ENCODE measurements around the gene MED27. TPM values are rescaled to one million over a fixed set of nuclear protein-coding genes. Genes with fewer than 3 reads are reported as not detected.

MED27 gene
- polyA plus RNA-seq, 4 donors: 10.8 to 17.8 (median 11.0) TPM

DNA sequence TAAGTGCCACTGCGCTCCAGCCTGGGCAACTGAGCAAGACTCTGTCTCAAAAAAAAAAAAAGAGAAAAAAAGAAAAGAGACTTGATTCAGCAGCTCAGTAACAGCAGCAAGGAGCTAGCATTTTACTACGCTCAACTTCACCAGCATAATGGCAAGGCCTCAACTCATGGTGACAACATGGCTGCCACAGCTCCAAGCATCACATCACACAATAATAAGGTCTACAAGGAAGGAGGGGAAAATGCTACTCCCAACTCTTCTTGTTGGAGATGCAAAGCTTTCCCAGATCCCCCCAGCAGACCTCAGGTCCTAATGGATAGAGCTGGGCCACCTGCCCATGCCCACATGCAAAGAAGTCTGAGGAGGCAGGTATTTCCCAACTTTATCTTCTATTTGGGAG, 253.6 kb downstream of the MED27 start:
- Histone ChIP-seq H3K36me3 (ENCODE audit: control insufficient read depth in 3 of 3, insufficient read depth in 2 of 3, low read depth in 1 of 3, low read length in 3 of 3) (no peaks in the 10 kb centered on the region), H3K27me3 (ENCODE audit: control insufficient read depth in 3 of 3, insufficient read depth in 3 of 3, low read length in 3 of 3) (peaks cover 0 to 19% (median 0%) of the 10 kb centered on the region in 3 donors), H3K9me3 (ENCODE audit: control insufficient read depth in 2 of 2, insufficient read depth in 1 of 2, low read depth in 1 of 2, low read length in 1 of 2) (no peaks in the 10 kb centered on the region), H3K4me3 (ENCODE audit: low read depth in 1 of 3, low read length in 3 of 3) (no peak overlapping the region), H3K27ac (ENCODE audit: low read depth in 1 of 3, low read length in 2 of 3) (no peak overlapping the region), H3K4me1 (ENCODE audit: control insufficient read depth in 3 of 3, insufficient read depth in 2 of 3, low read depth in 1 of 3, low read length in 2 of 3) (no peaks in the 10 kb centered on the region)
- 95 to 97% (median 95%) methylated on average over 2 of the region's 2 CpGs for WGBS, 3 donors
- FAIRE-seq (no peak), DNase-seq (no peak)

- no peak for FAIRE-seq
- Histone ChIP-seq H3K27ac (ENCODE audit: low read depth in 1 of 3, low read length in 2 of 3) (no peak overlapping the region), H3K36me3 (ENCODE audit: control insufficient read depth in 3 of 3, insufficient read depth in 2 of 3, low read depth in 1 of 3, low read length in 3 of 3) (no peaks in the 10 kb centered on the region), H3K9me3 (ENCODE audit: control insufficient read depth in 2 of 2, insufficient read depth in 1 of 2, low read depth in 1 of 2, low read length in 1 of 2) (no peaks in the 10 kb centered on the region), H3K4me1 (ENCODE audit: control insufficient read depth in 3 of 3, insufficient read depth in 2 of 3, low read depth in 1 of 3, low read length in 2 of 3) (no peaks in the 10 kb centered on the region), H3K4me3 (ENCODE audit: low read depth in 1 of 3, low read length in 3 of 3) (no peak overlapping the region), H3K27me3 (ENCODE audit: control insufficient read depth in 3 of 3, insufficient read depth in 3 of 3, low read length in 3 of 3) (peaks cover 0 to 20% (median 0%) of the 10 kb centered on the region in 3 donors)
- no peak for DNase-seq
- 67 to 82% (median 70%) methylated on average over 15 of the region's 15 CpGs for WGBS, 3 donors
Observed at GRCh38 chr9:131824953-131825495, 254.6 kb downstream of the MED27 start.

- Histone ChIP-seq H3K4me1 (ENCODE audit: control insufficient read depth in 3 of 3, insufficient read depth in 2 of 3, low read depth in 1 of 3, low read length in 2 of 3) (no peaks in the 10 kb centered on the region), H3K9me3 (ENCODE audit: control insufficient read depth in 2 of 2, insufficient read depth in 1 of 2, low read depth in 1 of 2, low read length in 1 of 2) (no peaks in the 10 kb centered on the region), H3K36me3 (ENCODE audit: control insufficient read depth in 3 of 3, insufficient read depth in 2 of 3, low read depth in 1 of 3, low read length in 3 of 3) (no peaks in the 10 kb centered on the region), H3K27me3 (ENCODE audit: control insufficient read depth in 3 of 3, insufficient read depth in 3 of 3, low read length in 3 of 3) (peaks cover 0 to 26% (median 0%) of the 10 kb centered on the region in 3 donors), H3K27ac (ENCODE audit: low read depth in 1 of 3, low read length in 2 of 3) (no peak overlapping the region), H3K4me3 (ENCODE audit: low read depth in 1 of 3, low read length in 3 of 3) (no peak overlapping the region)
- DNase-seq (no peak), FAIRE-seq (no peak)
- WGBS, 3 donors: 61 to 69% (median 61%) methylated on average over 19 to 20 of the region's 20 CpGs
Observed at GRCh38 chr9:131824155-131824594, 255.5 kb downstream of the MED27 start.

GRCh38 chr9:131823701-131824146, 255.9 kb downstream of the MED27 start:
- DNase-seq (no peak), FAIRE-seq (no peak)
- Histone ChIP-seq H3K4me3 (ENCODE audit: low read depth in 1 of 3, low read length in 3 of 3) (no peak overlapping the region), H3K4me1 (ENCODE audit: control insufficient read depth in 3 of 3, insufficient read depth in 2 of 3, low read depth in 1 of 3, low read length in 2 of 3) (no peaks in the 10 kb centered on the region), H3K27ac (ENCODE audit: low read depth in 1 of 3, low read length in 2 of 3) (no peak overlapping the region), H3K36me3 (ENCODE audit: control insufficient read depth in 3 of 3, insufficient read depth in 2 of 3, low read depth in 1 of 3, low read length in 3 of 3) (no peaks in the 10 kb centered on the region), H3K9me3 (ENCODE audit: control insufficient read depth in 2 of 2, insufficient read depth in 1 of 2, low read depth in 1 of 2, low read length in 1 of 2) (no peaks in the 10 kb centered on the region), H3K27me3 (ENCODE audit: control insufficient read depth in 3 of 3, insufficient read depth in 3 of 3, low read length in 3 of 3) (peaks cover 0 to 26% (median 0%) of the 10 kb centered on the region in 3 donors)
- 61 to 65% (median 62%) methylated on average over 34 to 35 of the region's 35 CpGs for WGBS, 3 donors

- H3K27me3 ChIP-seq (ENCODE audit: control insufficient read depth in 3 of 3, insufficient read depth in 3 of 3, low read length in 3 of 3): peaks cover 0 to 18% (median 2%) of the 10 kb centered on the region in 3 donors
- H3K36me3 ChIP-seq (ENCODE audit: control insufficient read depth in 3 of 3, insufficient read depth in 2 of 3, low read depth in 1 of 3, low read length in 3 of 3): no peaks in the 10 kb centered on the region
- no peak for DNase-seq
- H3K4me1 ChIP-seq (ENCODE audit: control insufficient read depth in 3 of 3, insufficient read depth in 2 of 3, low read depth in 1 of 3, low read length in 2 of 3): no peaks in the 10 kb centered on the region
- no peak overlapping the region for H3K4me3 ChIP-seq (ENCODE audit: low read depth in 1 of 3, low read length in 3 of 3)
- H3K9me3 ChIP-seq (ENCODE audit: control insufficient read depth in 2 of 2, insufficient read depth in 1 of 2, low read depth in 1 of 2, low read length in 1 of 2): no peaks in the 10 kb centered on the region
- no peak for FAIRE-seq
- 76 to 78% (median 77%) methylated on average over 7 of the region's 7 CpGs for WGBS, 3 donors
- no peak overlapping the region for H3K27ac ChIP-seq (ENCODE audit: low read depth in 1 of 3, low read length in 2 of 3)
Observed at GRCh38 chr9:131818089-131818488, 261.6 kb downstream of the MED27 start.

GRCh38 chr9:131817627-131818026, 262.0 kb downstream of the MED27 start:
- DNase-seq (no peak), FAIRE-seq (no peak)
- no peak overlapping the region for H3K27ac ChIP-seq (ENCODE audit: low read depth in 1 of 3, low read length in 2 of 3)
- H3K4me1 ChIP-seq (ENCODE audit: control insufficient read depth in 3 of 3, insufficient read depth in 2 of 3, low read depth in 1 of 3, low read length in 2 of 3): no peaks in the 10 kb centered on the region
- no peaks in the 10 kb centered on the region for H3K9me3 ChIP-seq (ENCODE audit: control insufficient read depth in 2 of 2, insufficient read depth in 1 of 2, low read depth in 1 of 2, low read length in 1 of 2)
- WGBS, 3 donors: 30 to 43% (median 31%) methylated on average over 9 of the region's 9 CpGs
- no peak overlapping the region for H3K4me3 ChIP-seq (ENCODE audit: low read depth in 1 of 3, low read length in 3 of 3)
- H3K27me3 ChIP-seq (ENCODE audit: control insufficient read depth in 3 of 3, insufficient read depth in 3 of 3, low read length in 3 of 3): peaks cover 0 to 14% (median 2%) of the 10 kb centered on the region in 3 donors
- H3K36me3 ChIP-seq (ENCODE audit: control insufficient read depth in 3 of 3, insufficient read depth in 2 of 3, low read depth in 1 of 3, low read length in 3 of 3): no peaks in the 10 kb centered on the region

GRCh38 chr9:131817073-131817472, 262.6 kb downstream of the MED27 start:
- Histone ChIP-seq H3K36me3 (ENCODE audit: control insufficient read depth in 3 of 3, insufficient read depth in 2 of 3, low read depth in 1 of 3, low read length in 3 of 3) (no peaks in the 10 kb centered on the region), H3K4me3 (ENCODE audit: low read depth in 1 of 3, low read length in 3 of 3) (no peak overlapping the region), H3K4me1 (ENCODE audit: control insufficient read depth in 3 of 3, insufficient read depth in 2 of 3, low read depth in 1 of 3, low read length in 2 of 3) (no peaks in the 10 kb centered on the region), H3K27me3 (ENCODE audit: control insufficient read depth in 3 of 3, insufficient read depth in 3 of 3, low read length in 3 of 3) (peaks cover 0 to 13% (median 2%) of the 10 kb centered on the region in 3 donors), H3K9me3 (ENCODE audit: control insufficient read depth in 2 of 2, insufficient read depth in 1 of 2, low read depth in 1 of 2, low read length in 1 of 2) (no peaks in the 10 kb centered on the region), H3K27ac (ENCODE audit: low read depth in 1 of 3, low read length in 2 of 3) (no peak overlapping the region)
- FAIRE-seq (no peak), DNase-seq (no peak)
- 72 to 87% (median 84%) methylated on average over 4 of the region's 4 CpGs for WGBS, 3 donors

- no peaks in the 10 kb centered on the region for H3K4me1 ChIP-seq (ENCODE audit: control insufficient read depth in 3 of 3, insufficient read depth in 2 of 3, low read depth in 1 of 3, low read length in 2 of 3)
- H3K27ac ChIP-seq (ENCODE audit: low read depth in 1 of 3, low read length in 2 of 3): no peak overlapping the region
- DNase-seq (no peak), FAIRE-seq (no peak)
- H3K4me3 ChIP-seq (ENCODE audit: low read depth in 1 of 3, low read length in 3 of 3): no peak overlapping the region
- peaks cover 0 to 10% (median 2%) of the 10 kb centered on the region in 3 donors for H3K27me3 ChIP-seq (ENCODE audit: control insufficient read depth in 3 of 3, insufficient read depth in 3 of 3, low read length in 3 of 3)
- WGBS, 3 donors: 48 to 57% (median 54%) methylated on average over 19 of the region's 19 CpGs
- no peaks in the 10 kb centered on the region for H3K9me3 ChIP-seq (ENCODE audit: control insufficient read depth in 2 of 2, insufficient read depth in 1 of 2, low read depth in 1 of 2, low read length in 1 of 2)
- H3K36me3 ChIP-seq (ENCODE audit: control insufficient read depth in 3 of 3, insufficient read depth in 2 of 3, low read depth in 1 of 3, low read length in 3 of 3): no peaks in the 10 kb centered on the region
Observed at GRCh38 chr9:131815970-131816873, 263.4 kb downstream of the MED27 start.

All from small intestine (tissue), 7 donors.